PFSK-1 (cell line): ENCODE data around the gene GRM4.

Experiments used
- POLR2AphosphoS5 ChIP-seq: IDR thresholded peaks from 2 replicates; pipeline ENCODE4 v1.6.1; 2012; ENCODE audit warnings: low read depth, mild to moderate bottlenecking, control low read depth, low read length, moderate library complexity
- REST ChIP-seq, 2 experiments: IDR thresholded peaks; 2 replicates each; pipeline versions ENCODE4 v1.6.1 to v1.8.0; 2011 to 2012; ENCODE audit warnings: low read depth in 2 of 2, low read length in 2 of 2, control low read depth in 1 of 2, inconsistent platforms in 1 of 2, mild to moderate bottlenecking in 1 of 2, moderate library complexity in 1 of 2; ENCODE audit not compliant: insufficient read depth in 1 of 2
- SIN3A ChIP-seq: IDR thresholded peaks from 2 replicates; pipeline ENCODE4 v1.6.1; 2012; ENCODE audit warnings: mild to moderate bottlenecking, low read length, moderate library complexity, borderline replicate concordance; ENCODE audit not compliant: insufficient read depth
- TAF1 ChIP-seq: IDR thresholded peaks from 2 replicates; pipeline ENCODE4 v1.6.1; 2012; ENCODE audit warnings: low read length, control low read depth, borderline replicate concordance; ENCODE audit not compliant: insufficient read depth

GRCh38 chr6:34151321-34152041 is 5.6 kb upstream of the GRM4 start:
- no peak for TF ChIP-seq POLR2AphosphoS5
- no peak for TF ChIP-seq REST (IDR thresholded peaks at IDR 0.05; ENCODE audit: insufficient read depth in 1 of 2, low read depth in 2 of 2, low read length in 2 of 2)
- no peak for TF ChIP-seq TAF1
- no peak for TF ChIP-seq SIN3A
